RPMI8226 (cell line): Measurements from ENCODE around the gene SGSH.
A peak's percentile ranks its signal among the peaks of the same experiment; 100 is the strongest.
"Not testable (repeated sequence)": the region's sequence is repeated elsewhere in the genome, so short reads cannot be mapped to it uniquely, and the experiment has no call there.

Source experiments
- DNase-seq: peaks from one replicate; pipeline ENCODE4 v3.0.0-alpha.2; 2015

Gene SGSH

GRCh38 chr17:80209765-80210164, 10.4 kb downstream of the SGSH start:
- DNase-seq = no peak

- no peak for DNase-seq
Observed at GRCh38 chr17:80208050-80208449, 12.1 kb downstream of the SGSH start.

GRCh38 chr17:80205811-80206210, 14.3 kb downstream of the SGSH start:
- DNase-seq = no peak

- DNase-seq = no peak
Observed at GRCh38 chr17:80204626-80205468, 15.3 kb downstream of the SGSH start.

- DNase-seq = no peak
Observed at GRCh38 chr17:80203471-80203963, 16.6 kb downstream of the SGSH start.

GRCh38 chr17:80202197-80202596, 17.9 kb downstream of the SGSH start:
- DNase-seq = no peak

- no peak for DNase-seq
Observed at GRCh38 chr17:80201446-80201845, 18.7 kb downstream of the SGSH start.

- not testable (repeated sequence) for DNase-seq
Observed at GRCh38 chr17:80199295-80199694, 20.8 kb downstream of the SGSH start.

GRCh38 chr17:80198144-80198661, 21.9 kb downstream of the SGSH start:
- DNase-seq = no peak

GRCh38 chr17:80196652-80197051, 23.5 kb downstream of the SGSH start:
- no peak for DNase-seq

GRCh38 chr17:80195671-80196529, 24.2 kb downstream of the SGSH start:
- DNase-seq = peak; percentile 40

GRCh38 chr17:80195141-80195540, 25.0 kb downstream of the SGSH start:
- no peak for DNase-seq

GRCh38 chr17:80191865-80192661, 28.1 kb downstream of the SGSH start:
- DNase-seq = no peak

GRCh38 chr17:80191192-80191591, 28.9 kb downstream of the SGSH start:
- DNase-seq = no peak

- DNase-seq = no peak
Observed at GRCh38 chr17:80190716-80191115, 29.4 kb downstream of the SGSH start.

- DNase-seq = no peak
Observed at GRCh38 chr17:80189611-80190010, 30.5 kb downstream of the SGSH start.

- no peak for DNase-seq
Observed at GRCh38 chr17:80187515-80187941, 32.6 kb downstream of the SGSH start.

GRCh38 chr17:80187090-80187489, 33.0 kb downstream of the SGSH start:
- DNase-seq = no peak

GRCh38 chr17:80185968-80186367, 34.2 kb downstream of the SGSH start:
- no peak for DNase-seq

GRCh38 chr17:80184423-80184714, 35.8 kb downstream of the SGSH start:
- DNase-seq = no peak

- peak; percentile 67 for DNase-seq
Observed at GRCh38 chr17:80183581-80184422, 36.3 kb downstream of the SGSH start.

GRCh38 chr17:80182845-80183223, 37.3 kb downstream of the SGSH start:
- DNase-seq = no peak
